NT2/D1 (cell line): ENCODE data around the gene OR10H4.

Experiments used
- DNase-seq: peaks from one replicate; pipeline ENCODE4 v3.0.0-alpha.2; 2011; ENCODE audit warnings: low read depth, low spot score
- H3K27me3 ChIP-seq: 2 replicates; pipeline ENCODE4 v1.6.0; 2011; ENCODE audit warnings: mild to moderate bottlenecking; ENCODE audit not compliant: insufficient read length, insufficient read depth
- H3K36me3 ChIP-seq: 2 replicates; pipeline ENCODE4 v1.6.1; 2011; ENCODE audit warnings: mild to moderate bottlenecking, low read length, mixed read lengths; ENCODE audit not compliant: insufficient read depth, insufficient read length
- H3K4me1 ChIP-seq: 2 replicates; pipeline ENCODE4 v1.5.1; 2011; ENCODE audit not compliant: insufficient read depth, insufficient read length
- H3K4me3 ChIP-seq: 2 replicates; pipeline ENCODE4 v1.5.1; 2011; ENCODE audit warnings: low read depth; ENCODE audit not compliant: insufficient read length
- H3K9ac ChIP-seq: 2 replicates; pipeline ENCODE4 v1.6.0; 2011; ENCODE audit warnings: low read depth; ENCODE audit not compliant: insufficient read length
- H3K9me3 ChIP-seq: 2 replicates; pipeline ENCODE4 v1.5.1; 2011; ENCODE audit warnings: mild to moderate bottlenecking, low read length; ENCODE audit not compliant: insufficient read depth
- SUZ12 ChIP-seq: IDR thresholded peaks from 2 replicates; pipeline ENCODE4 v1.6.1; 2011; ENCODE audit not compliant: insufficient read length, insufficient read depth; ENCODE audit errors: extremely low read depth
- YY1 ChIP-seq: IDR thresholded peaks from 2 replicates; pipeline ENCODE4 v1.6.1; 2011; ENCODE audit not compliant: insufficient read length, insufficient read depth
- ZNF274 ChIP-seq: IDR thresholded peaks from 2 replicates; pipeline ENCODE4 v1.6.1; 2011; ENCODE audit warnings: mild to moderate bottlenecking, low read depth, low read length

The OR10H4 gene

GRCh38 chr19:15911599-15912235, 37.1 kb upstream of the OR10H4 start:
- peak overlapping the region; percentile 52 for H3K9ac ChIP-seq

GRCh38 chr19:15913384-15913783, 35.4 kb upstream of the OR10H4 start:
- H3K36me3 ChIP-seq: no peaks in the 10 kb centered on the region
- DNase-seq: no peak
- H3K4me3 ChIP-seq: no peak overlapping the region
- peaks cover 17% of the 10 kb centered on the region for H3K9me3 ChIP-seq
- H3K27me3 ChIP-seq: peaks cover 49% of the 10 kb centered on the region
- TF ChIP-seq YY1 (no peak), SUZ12 (no peak), ZNF274 (no peak)
- H3K4me1 ChIP-seq: no peaks in the 10 kb centered on the region
- H3K9ac ChIP-seq: no peak overlapping the region

More at GRCh38 chr19:15911599-15912235, 37.1 kb upstream of the OR10H4 start:
- peaks cover 44% of the 10 kb centered on the region for H3K27me3 ChIP-seq
- no peaks in the 10 kb centered on the region for H3K4me1 ChIP-seq
- H3K4me3 ChIP-seq: peak overlapping the region; percentile 41
- peaks cover 17% of the 10 kb centered on the region for H3K9me3 ChIP-seq
- TF ChIP-seq YY1: no peak
- peak; percentile 78 for TF ChIP-seq SUZ12
- DNase-seq: no peak
- H3K36me3 ChIP-seq: no peaks in the 10 kb centered on the region

- no peak overlapping the region for H3K4me3 ChIP-seq
- H3K36me3 ChIP-seq: no peaks in the 10 kb centered on the region
- H3K9ac ChIP-seq: no peak overlapping the region
- TF ChIP-seq YY1 (no peak), ZNF274 (no peak)
- no peak for DNase-seq
- H3K9me3 ChIP-seq: peaks cover 17% of the 10 kb centered on the region
- H3K4me1 ChIP-seq: no peaks in the 10 kb centered on the region
- peaks cover 51% of the 10 kb centered on the region for H3K27me3 ChIP-seq
These were observed 35.0 kb upstream of the OR10H4 start for GRCh38 chr19:15913830-15914229.

GRCh38 chr19:15915109-15915508, 33.7 kb upstream of the OR10H4 start:
- Histone ChIP-seq H3K4me1 (no peaks in the 10 kb centered on the region), H3K9ac (no peak overlapping the region), H3K9me3 (peaks cover 17% of the 10 kb centered on the region), H3K27me3 (peaks cover 56% of the 10 kb centered on the region), H3K4me3 (no peak overlapping the region), H3K36me3 (no peaks in the 10 kb centered on the region)
- TF ChIP-seq ZNF274 (no peak), YY1 (no peak), SUZ12 (no peak)
- DNase-seq: no peak

GRCh38 chr19:15919243-15919642, 29.6 kb upstream of the OR10H4 start:
- TF ChIP-seq SUZ12 (no peak), YY1 (no peak), ZNF274 (no peak)
- Histone ChIP-seq H3K27me3 (peaks cover 47% of the 10 kb centered on the region), H3K4me1 (no peaks in the 10 kb centered on the region), H3K9ac (no peak overlapping the region), H3K36me3 (no peaks in the 10 kb centered on the region), H3K9me3 (peaks cover 17% of the 10 kb centered on the region), H3K4me3 (no peak overlapping the region)
- no peak for DNase-seq

- H3K27me3 ChIP-seq: peaks cover 44% of the 10 kb centered on the region
- H3K9ac ChIP-seq: no peak overlapping the region
- H3K4me3 ChIP-seq: no peak overlapping the region
- DNase-seq: no peak
- TF ChIP-seq ZNF274: no peak
- H3K9me3 ChIP-seq: no peaks in the 10 kb centered on the region
- no peaks in the 10 kb centered on the region for H3K4me1 ChIP-seq
- H3K36me3 ChIP-seq: no peaks in the 10 kb centered on the region
These were observed 26.8 kb upstream of the OR10H4 start for GRCh38 chr19:15922021-15922420.

GRCh38 chr19:15923702-15924101, 25.1 kb upstream of the OR10H4 start:
- H3K27me3 ChIP-seq: peaks cover 37% of the 10 kb centered on the region
- DNase-seq: no peak
- H3K4me1 ChIP-seq: no peaks in the 10 kb centered on the region
- H3K4me3 ChIP-seq: no peak overlapping the region
- H3K36me3 ChIP-seq: no peaks in the 10 kb centered on the region
- H3K9ac ChIP-seq: no peak overlapping the region
- H3K9me3 ChIP-seq: no peaks in the 10 kb centered on the region
- TF ChIP-seq YY1: no peak
- no peak for TF ChIP-seq ZNF274
- no peak for TF ChIP-seq SUZ12

GRCh38 chr19:15926484-15926883, 22.3 kb upstream of the OR10H4 start:
- no peak for DNase-seq
- Histone ChIP-seq H3K4me1 (no peaks in the 10 kb centered on the region), H3K27me3 (peaks cover 21% of the 10 kb centered on the region), H3K9ac (no peak overlapping the region), H3K4me3 (no peak overlapping the region), H3K36me3 (no peaks in the 10 kb centered on the region), H3K9me3 (no peaks in the 10 kb centered on the region)
- TF ChIP-seq ZNF274 (no peak), YY1 (no peak), SUZ12 (no peak)
